ENCODE data around the gene PDE7B.

The PDE7B gene

GRCh38 chr6:135851442-135852271 is at the start of gene PDE7B:
TSS of gene PDE7B (plus strand) at chr6:135851701.
- Histone ChIP-seq H3K36me3 (ENCODE audit: insufficient read depth, low read length) (no peaks in the 10 kb centered on the region), H3K4me3 (ENCODE audit: low read depth, low read length) (peak within 1 kb of the TSS; percentile 79), H3K4me1 (ENCODE audit: control insufficient read depth, insufficient read depth, low read length, unreplicated experiment) (peaks cover 16% of the 10 kb centered on the region), H2AFZ (ENCODE audit: low read length, unreplicated experiment) (peak within 1 kb of the TSS; percentile 44), H3K27me3 (ENCODE audit: insufficient read depth, low read length) (no peaks in the 10 kb centered on the region), H3K79me2 (ENCODE audit: control insufficient read depth, insufficient read depth, low read length, unreplicated experiment) (no peaks in the 10 kb centered on the region), H3K27ac (ENCODE audit: low read depth, low read length) (peak within 1 kb of the TSS; percentile 83)

GRCh38 chr6:135801755-135802465 is 49.6 kb upstream of the PDE7B start:
- H2AFZ ChIP-seq (ENCODE audit: low read length, unreplicated experiment), result no peak overlapping the region
- no peaks in the 10 kb centered on the region for H3K36me3 ChIP-seq (ENCODE audit: insufficient read depth, low read length)
- no peak overlapping the region for H3K4me3 ChIP-seq (ENCODE audit: low read depth, low read length)
- no peaks in the 10 kb centered on the region for H3K27me3 ChIP-seq (ENCODE audit: insufficient read depth, low read length)
- H3K79me2 ChIP-seq (ENCODE audit: control insufficient read depth, insufficient read depth, low read length, unreplicated experiment), result no peaks in the 10 kb centered on the region
- no peaks in the 10 kb centered on the region for H3K4me1 ChIP-seq (ENCODE audit: control insufficient read depth, insufficient read depth, low read length, unreplicated experiment)
- no peak overlapping the region for H3K27ac ChIP-seq (ENCODE audit: low read depth, low read length)

GRCh38 chr6:135810486-135810885 is 41.0 kb upstream of the PDE7B start:
- Histone ChIP-seq H3K4me1 (ENCODE audit: control insufficient read depth, insufficient read depth, low read length, unreplicated experiment) (peaks cover 7% of the 10 kb centered on the region), H3K36me3 (ENCODE audit: insufficient read depth, low read length) (no peaks in the 10 kb centered on the region), H3K79me2 (ENCODE audit: control insufficient read depth, insufficient read depth, low read length, unreplicated experiment) (no peaks in the 10 kb centered on the region), H2AFZ (ENCODE audit: low read length, unreplicated experiment) (no peak overlapping the region), H3K4me3 (ENCODE audit: low read depth, low read length) (no peak overlapping the region), H3K27me3 (ENCODE audit: insufficient read depth, low read length) (no peaks in the 10 kb centered on the region), H3K27ac (ENCODE audit: low read depth, low read length) (no peak overlapping the region)

GRCh38 chr6:135811170-135811569 is 40.3 kb upstream of the PDE7B start:
- Histone ChIP-seq H3K27ac (ENCODE audit: low read depth, low read length) (no peak overlapping the region), H3K36me3 (ENCODE audit: insufficient read depth, low read length) (no peaks in the 10 kb centered on the region)

GRCh38 chr6:135811644-135812526 is 39.6 kb upstream of the PDE7B start:
- Histone ChIP-seq H2AFZ (ENCODE audit: low read length, unreplicated experiment) (peak overlapping the region; percentile 5), H3K27ac (ENCODE audit: low read depth, low read length) (peak overlapping the region; percentile 44), H3K36me3 (ENCODE audit: insufficient read depth, low read length) (no peaks in the 10 kb centered on the region), H3K27me3 (ENCODE audit: insufficient read depth, low read length) (no peaks in the 10 kb centered on the region), H3K4me1 (ENCODE audit: control insufficient read depth, insufficient read depth, low read length, unreplicated experiment) (peaks cover 7% of the 10 kb centered on the region), H3K4me3 (ENCODE audit: low read depth, low read length) (no peak overlapping the region), H3K79me2 (ENCODE audit: control insufficient read depth, insufficient read depth, low read length, unreplicated experiment) (no peaks in the 10 kb centered on the region)

More at GRCh38 chr6:135811170-135811569, 40.3 kb upstream of the PDE7B start:
- H2AFZ ChIP-seq (ENCODE audit: low read length, unreplicated experiment), result no peak overlapping the region
- H3K27me3 ChIP-seq (ENCODE audit: insufficient read depth, low read length), result no peaks in the 10 kb centered on the region
- H3K79me2 ChIP-seq (ENCODE audit: control insufficient read depth, insufficient read depth, low read length, unreplicated experiment), result no peaks in the 10 kb centered on the region
- peaks cover 7% of the 10 kb centered on the region for H3K4me1 ChIP-seq (ENCODE audit: control insufficient read depth, insufficient read depth, low read length, unreplicated experiment)
- no peak overlapping the region for H3K4me3 ChIP-seq (ENCODE audit: low read depth, low read length)

GRCh38 chr6:135813401-135813800 is 38.1 kb upstream of the PDE7B start:
- no peaks in the 10 kb centered on the region for H3K79me2 ChIP-seq (ENCODE audit: control insufficient read depth, insufficient read depth, low read length, unreplicated experiment)
- no peaks in the 10 kb centered on the region for H3K36me3 ChIP-seq (ENCODE audit: insufficient read depth, low read length)
- no peak overlapping the region for H2AFZ ChIP-seq (ENCODE audit: low read length, unreplicated experiment)
- peaks cover 7% of the 10 kb centered on the region for H3K4me1 ChIP-seq (ENCODE audit: control insufficient read depth, insufficient read depth, low read length, unreplicated experiment)
- H3K27ac ChIP-seq (ENCODE audit: low read depth, low read length), result no peak overlapping the region
- no peaks in the 10 kb centered on the region for H3K27me3 ChIP-seq (ENCODE audit: insufficient read depth, low read length)
- no peak overlapping the region for H3K4me3 ChIP-seq (ENCODE audit: low read depth, low read length)

- peaks cover 7% of the 10 kb centered on the region for H3K4me1 ChIP-seq (ENCODE audit: control insufficient read depth, insufficient read depth, low read length, unreplicated experiment)
- H2AFZ ChIP-seq (ENCODE audit: low read length, unreplicated experiment), result no peak overlapping the region
- no peak overlapping the region for H3K4me3 ChIP-seq (ENCODE audit: low read depth, low read length)
- H3K27ac ChIP-seq (ENCODE audit: low read depth, low read length), result no peak overlapping the region
- no peaks in the 10 kb centered on the region for H3K27me3 ChIP-seq (ENCODE audit: insufficient read depth, low read length)
- no peaks in the 10 kb centered on the region for H3K79me2 ChIP-seq (ENCODE audit: control insufficient read depth, insufficient read depth, low read length, unreplicated experiment)
- no peaks in the 10 kb centered on the region for H3K36me3 ChIP-seq (ENCODE audit: insufficient read depth, low read length)
Measured at GRCh38 chr6:135814043-135814442, 37.5 kb upstream of the PDE7B start.

- Histone ChIP-seq H2AFZ (ENCODE audit: low read length, unreplicated experiment) (no peak overlapping the region), H3K79me2 (ENCODE audit: control insufficient read depth, insufficient read depth, low read length, unreplicated experiment) (no peaks in the 10 kb centered on the region), H3K4me3 (ENCODE audit: low read depth, low read length) (no peak overlapping the region), H3K36me3 (ENCODE audit: insufficient read depth, low read length) (no peaks in the 10 kb centered on the region), H3K27me3 (ENCODE audit: insufficient read depth, low read length) (no peaks in the 10 kb centered on the region), H3K27ac (ENCODE audit: low read depth, low read length) (no peak overlapping the region), H3K4me1 (ENCODE audit: control insufficient read depth, insufficient read depth, low read length, unreplicated experiment) (peaks cover 7% of the 10 kb centered on the region)
Measured at GRCh38 chr6:135815216-135815615, 36.3 kb upstream of the PDE7B start.

GRCh38 chr6:135817035-135817434 is 34.5 kb upstream of the PDE7B start:
- peaks cover 3% of the 10 kb centered on the region for H3K4me1 ChIP-seq (ENCODE audit: control insufficient read depth, insufficient read depth, low read length, unreplicated experiment)
- H3K79me2 ChIP-seq (ENCODE audit: control insufficient read depth, insufficient read depth, low read length, unreplicated experiment), result no peaks in the 10 kb centered on the region
- H3K4me3 ChIP-seq (ENCODE audit: low read depth, low read length), result no peak overlapping the region
- no peak overlapping the region for H3K27ac ChIP-seq (ENCODE audit: low read depth, low read length)
- H3K27me3 ChIP-seq (ENCODE audit: insufficient read depth, low read length), result no peaks in the 10 kb centered on the region
- no peaks in the 10 kb centered on the region for H3K36me3 ChIP-seq (ENCODE audit: insufficient read depth, low read length)
- H2AFZ ChIP-seq (ENCODE audit: low read length, unreplicated experiment), result no peak overlapping the region

GRCh38 chr6:135819665-135820064 is 31.8 kb upstream of the PDE7B start:
- Histone ChIP-seq H3K4me3 (ENCODE audit: low read depth, low read length) (no peak overlapping the region), H3K4me1 (ENCODE audit: control insufficient read depth, insufficient read depth, low read length, unreplicated experiment) (no peaks in the 10 kb centered on the region), H3K79me2 (ENCODE audit: control insufficient read depth, insufficient read depth, low read length, unreplicated experiment) (no peaks in the 10 kb centered on the region), H3K36me3 (ENCODE audit: insufficient read depth, low read length) (no peaks in the 10 kb centered on the region), H3K27me3 (ENCODE audit: insufficient read depth, low read length) (no peaks in the 10 kb centered on the region), H2AFZ (ENCODE audit: low read length, unreplicated experiment) (no peak overlapping the region), H3K27ac (ENCODE audit: low read depth, low read length) (no peak overlapping the region)

Data from ACC112 (cell line).